ENCODE data around the gene CHMP4A. TPM values are rescaled to one million over a fixed set of nuclear protein-coding genes. Genes with fewer than 3 reads are reported as not detected.

Gene CHMP4A
- total and polyA plus RNA-seq, 2 of the 13 experiments (the other 11 are each of a cell fraction or from before 2014, with no cell fraction given): 83.6 to 113 TPM

GRCh38 chr14:24195186-24196070 lies 17.9 kb downstream of the CHMP4A start, which contains the start of gene TM9SF1 (continued):
- TF ChIP-seq ATF7-NPFF (CRISPR knock-in tag; IDR thresholded peaks at IDR 0.05; ENCODE audit: low read depth) (peak; percentile 98), MIER2 (CRISPR knock-in tag; IDR thresholded peaks at IDR 0.05) (peak; percentile 34), TRIM24 (CRISPR knock-in tag; IDR thresholded peaks at IDR 0.05) (peak; percentile 67; the same call in 1 of the 2 replicates), KIAA2018 (CRISPR knock-in tag; IDR thresholded peaks at IDR 0.05; ENCODE audit: borderline replicate concordance) (peak; percentile 99), FOXO4 (CRISPR knock-in tag; conservative IDR thresholded peaks at IDR 0.05) (no peak; the same call in 1 of the 2 replicates), ZNF850 (CRISPR knock-in tag; conservative IDR thresholded peaks at IDR 0.05) (no peak), MBNL3 (CRISPR knock-in tag; conservative IDR thresholded peaks at IDR 0.05) (no peak), ZNF570 (CRISPR knock-in tag; IDR thresholded peaks at IDR 0.05; ENCODE audit: borderline replicate concordance) (peak; percentile 99), UBTF (CRISPR knock-in tag; IDR thresholded peaks at IDR 0.05) (peak; percentile 100)
- TF ChIP-seq, protein P1, sequence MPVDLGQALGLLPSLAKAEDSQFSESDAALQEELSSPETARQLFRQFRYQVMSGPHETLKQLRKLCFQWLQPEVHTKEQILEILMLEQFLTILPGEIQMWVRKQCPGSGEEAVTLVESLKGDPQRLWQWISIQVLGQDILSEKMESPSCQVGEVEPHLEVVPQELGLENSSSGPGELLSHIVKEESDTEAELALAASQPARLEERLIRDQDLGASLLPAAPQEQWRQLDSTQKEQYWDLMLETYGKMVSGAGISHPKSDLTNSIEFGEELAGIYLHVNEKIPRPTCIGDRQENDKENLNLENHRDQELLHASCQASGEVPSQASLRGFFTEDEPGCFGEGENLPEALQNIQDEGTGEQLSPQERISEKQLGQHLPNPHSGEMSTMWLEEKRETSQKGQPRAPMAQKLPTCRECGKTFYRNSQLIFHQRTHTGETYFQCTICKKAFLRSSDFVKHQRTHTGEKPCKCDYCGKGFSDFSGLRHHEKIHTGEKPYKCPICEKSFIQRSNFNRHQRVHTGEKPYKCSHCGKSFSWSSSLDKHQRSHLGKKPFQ (CRISPR knock-in tag; IDR thresholded peaks at IDR 0.05; ENCODE audit: insufficient replicate concordance): peak; percentile 97
- TF ChIP-seq, protein P2, sequence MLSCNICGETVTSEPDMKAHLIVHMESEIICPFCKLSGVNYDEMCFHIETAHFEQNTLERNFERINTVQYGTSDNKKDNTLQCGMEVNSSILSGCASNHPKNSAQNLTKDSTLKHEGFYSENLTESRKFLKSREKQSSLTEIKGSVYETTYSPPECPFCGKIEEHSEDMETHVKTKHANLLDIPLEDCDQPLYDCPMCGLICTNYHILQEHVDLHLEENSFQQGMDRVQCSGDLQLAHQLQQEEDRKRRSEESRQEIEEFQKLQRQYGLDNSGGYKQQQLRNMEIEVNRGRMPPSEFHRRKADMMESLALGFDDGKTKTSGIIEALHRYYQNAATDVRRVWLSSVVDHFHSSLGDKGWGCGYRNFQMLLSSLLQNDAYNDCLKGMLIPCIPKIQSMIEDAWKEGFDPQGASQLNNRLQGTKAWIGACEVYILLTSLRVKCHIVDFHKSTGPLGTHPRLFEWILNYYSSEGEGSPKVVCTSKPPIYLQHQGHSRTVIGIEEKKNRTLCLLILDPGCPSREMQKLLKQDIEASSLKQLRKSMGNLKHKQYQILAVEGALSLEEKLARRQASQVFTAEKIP (CRISPR knock-in tag; IDR thresholded peaks at IDR 0.05; ENCODE audit: borderline replicate concordance): no peak

Measured in HepG2 (cell line).